Stimulated activated CD4-positive, alpha-beta T cell treated with anti-CD3 and anti-CD28 coated beads, Interleukin-2, amount 100 ng/mL, for 4 hours (primary cell): ENCODE data around the gene ANO9.

Source experiments
- DNase-seq: peaks from one replicate; pipeline ENCODE4 v3.0.0-alpha.2; 2020; ENCODE audit warnings: low read depth

The ANO9 gene

DNA sequence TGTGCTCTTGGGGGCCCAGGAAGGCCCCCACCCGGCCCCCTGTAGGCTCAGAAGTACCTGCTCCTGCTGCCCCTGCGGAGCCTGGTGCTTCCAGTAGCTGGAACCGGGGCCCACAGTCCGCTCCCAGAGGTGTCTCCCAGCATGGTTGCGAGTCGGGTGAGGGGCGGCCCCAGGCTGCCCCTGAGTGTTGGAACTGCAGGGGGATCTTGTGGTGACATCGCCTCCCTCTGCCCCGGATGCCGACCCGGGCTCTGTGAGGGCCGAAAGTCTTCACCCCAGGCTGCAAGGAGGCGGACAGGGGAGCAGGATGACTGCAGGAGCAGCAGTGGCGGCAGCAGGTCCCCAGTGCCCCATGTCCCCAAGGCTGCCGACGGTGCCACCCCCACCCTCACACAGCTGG, 57.3 kb downstream of the ANO9 start:
- DNase-seq = no peak

DNA sequence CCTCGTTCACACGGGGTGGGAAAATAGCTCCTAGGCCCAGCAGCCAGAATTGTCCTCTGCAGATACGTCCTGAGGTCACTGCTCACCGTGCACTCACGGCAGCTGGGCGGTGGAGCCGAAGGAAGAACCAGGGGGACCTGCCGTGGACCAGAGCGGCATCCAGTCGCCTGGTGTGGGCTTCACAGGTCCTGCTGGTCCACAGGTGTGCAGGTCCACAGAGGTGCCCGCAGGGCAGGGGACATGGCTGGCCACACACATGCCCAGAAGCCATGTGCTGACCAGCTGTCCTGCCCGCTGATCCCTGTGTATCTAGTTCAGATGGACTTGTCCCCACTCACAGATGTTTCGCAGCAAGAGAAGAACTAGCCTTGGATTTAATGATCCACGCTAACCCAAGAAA, 58.4 kb downstream of the ANO9 start:
- DNase-seq = no peak

DNA sequence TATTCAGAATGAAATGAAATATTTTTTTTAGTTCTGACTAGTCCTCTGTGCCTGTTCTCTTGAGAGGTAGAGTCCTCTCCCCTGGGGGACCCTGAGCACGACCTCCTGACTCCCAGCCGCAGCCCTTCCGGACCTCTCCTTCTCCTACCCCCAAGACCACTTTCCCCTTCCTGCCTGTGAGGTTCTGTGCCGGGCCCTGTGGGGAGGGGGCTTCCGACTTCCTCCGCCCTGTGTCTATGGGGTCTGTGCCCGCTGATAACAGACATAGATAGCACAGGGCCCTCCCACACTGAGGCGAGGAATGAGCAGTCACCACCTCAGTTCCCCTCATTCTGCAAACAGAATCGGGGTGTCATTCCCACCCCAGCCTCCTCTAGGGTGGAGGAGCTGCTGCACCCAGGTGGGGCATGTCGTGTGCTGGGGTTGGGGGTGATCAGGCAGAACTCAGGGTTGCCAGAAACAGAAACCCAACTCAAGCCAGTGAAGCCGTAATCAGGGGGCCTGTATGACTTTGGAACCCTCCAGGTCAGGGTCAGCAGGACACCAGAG, 59.7 kb downstream of the ANO9 start:
- no peak for DNase-seq

DNA sequence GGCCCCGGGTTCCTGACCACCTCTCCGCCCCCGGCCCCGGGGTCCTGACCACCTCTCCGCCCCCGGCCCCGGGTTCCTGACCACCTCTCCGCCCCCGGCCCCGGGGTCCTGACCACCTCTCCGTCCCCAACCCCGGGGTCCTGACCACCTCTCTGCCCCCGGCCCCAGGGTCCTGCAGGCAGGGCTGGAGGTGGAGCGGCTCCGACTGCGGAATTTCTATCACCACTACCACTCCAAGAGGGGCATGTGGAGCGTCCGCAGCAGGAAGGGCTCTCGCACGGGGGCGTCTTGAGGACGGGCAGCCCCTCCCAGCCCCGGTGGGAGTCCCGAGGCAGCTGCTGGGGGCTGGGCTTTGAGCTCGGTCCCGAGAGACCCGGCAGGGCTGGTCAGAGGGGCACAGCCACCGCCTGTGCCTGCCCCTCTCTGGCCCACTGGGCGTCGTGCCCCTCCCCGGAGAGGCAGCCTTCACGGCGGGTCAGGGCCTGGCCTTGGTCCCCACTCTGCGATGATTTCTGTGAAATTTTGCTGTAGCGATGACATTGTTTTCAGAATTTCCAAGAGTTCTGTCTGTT, 60.2 kb downstream of the ANO9 start:
- DNase-seq = no peak

DNA sequence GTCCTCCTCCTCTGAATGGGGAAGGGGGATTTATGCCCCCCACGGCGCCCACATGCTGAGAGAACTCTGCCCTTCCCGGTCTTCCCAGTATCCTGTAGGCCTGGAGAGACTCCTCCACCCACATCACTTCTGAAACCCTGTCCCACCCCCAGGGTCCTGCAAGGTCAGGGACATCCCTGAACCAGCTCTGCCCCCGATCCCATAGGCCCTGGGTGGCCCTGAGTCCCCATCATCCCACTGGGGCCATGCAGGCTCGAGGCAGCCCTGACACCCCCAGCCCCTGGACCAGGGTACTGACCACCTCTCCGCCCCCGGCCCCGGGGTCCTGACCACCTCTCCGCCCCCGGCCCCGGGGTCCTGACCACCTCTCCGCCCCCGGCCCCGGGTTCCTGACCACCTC, 60.8 kb downstream of the ANO9 start:
- DNase-seq = no peak

DNA sequence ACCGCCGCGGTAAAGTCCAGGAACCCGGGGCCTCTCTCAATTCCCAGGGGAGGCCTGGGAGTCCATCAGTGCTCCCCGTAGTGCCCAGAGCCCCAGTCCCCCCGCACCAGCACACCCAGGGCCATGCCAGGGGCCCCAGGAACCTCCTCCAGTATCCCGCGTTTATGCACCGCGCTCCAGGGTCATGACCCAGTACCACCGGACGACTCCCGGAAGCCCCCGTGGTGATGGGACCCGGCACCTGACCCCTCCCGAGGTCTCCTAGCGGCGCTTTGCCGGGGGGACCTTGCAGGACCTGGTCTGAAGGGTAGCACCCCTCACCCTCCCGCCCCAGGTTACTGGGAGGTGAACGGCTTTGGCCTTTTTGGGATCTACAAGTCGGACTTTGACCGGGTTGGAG, 61.3 kb downstream of the ANO9 start:
- DNase-seq = no peak

DNA sequence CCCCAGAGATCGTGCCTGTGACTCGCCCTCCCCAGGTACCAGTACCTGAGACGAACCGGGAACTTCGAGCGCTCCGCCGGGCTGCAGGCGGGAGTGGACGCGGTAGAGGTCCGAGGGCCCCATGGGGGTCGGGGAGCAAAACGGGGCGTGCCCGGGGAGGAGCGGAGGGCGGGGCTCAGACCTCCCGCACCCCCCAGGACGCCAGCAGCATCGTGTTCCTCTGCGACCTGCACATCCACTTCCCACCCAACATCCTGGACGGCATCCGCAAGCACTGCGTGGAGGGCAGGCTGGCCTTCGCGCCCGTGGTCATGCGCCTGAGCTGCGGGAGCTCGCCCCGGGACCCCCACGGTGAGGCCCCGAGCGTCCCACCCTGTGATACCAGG, 61.7 kb downstream of the ANO9 start:
- DNase-seq = no peak

DNA sequence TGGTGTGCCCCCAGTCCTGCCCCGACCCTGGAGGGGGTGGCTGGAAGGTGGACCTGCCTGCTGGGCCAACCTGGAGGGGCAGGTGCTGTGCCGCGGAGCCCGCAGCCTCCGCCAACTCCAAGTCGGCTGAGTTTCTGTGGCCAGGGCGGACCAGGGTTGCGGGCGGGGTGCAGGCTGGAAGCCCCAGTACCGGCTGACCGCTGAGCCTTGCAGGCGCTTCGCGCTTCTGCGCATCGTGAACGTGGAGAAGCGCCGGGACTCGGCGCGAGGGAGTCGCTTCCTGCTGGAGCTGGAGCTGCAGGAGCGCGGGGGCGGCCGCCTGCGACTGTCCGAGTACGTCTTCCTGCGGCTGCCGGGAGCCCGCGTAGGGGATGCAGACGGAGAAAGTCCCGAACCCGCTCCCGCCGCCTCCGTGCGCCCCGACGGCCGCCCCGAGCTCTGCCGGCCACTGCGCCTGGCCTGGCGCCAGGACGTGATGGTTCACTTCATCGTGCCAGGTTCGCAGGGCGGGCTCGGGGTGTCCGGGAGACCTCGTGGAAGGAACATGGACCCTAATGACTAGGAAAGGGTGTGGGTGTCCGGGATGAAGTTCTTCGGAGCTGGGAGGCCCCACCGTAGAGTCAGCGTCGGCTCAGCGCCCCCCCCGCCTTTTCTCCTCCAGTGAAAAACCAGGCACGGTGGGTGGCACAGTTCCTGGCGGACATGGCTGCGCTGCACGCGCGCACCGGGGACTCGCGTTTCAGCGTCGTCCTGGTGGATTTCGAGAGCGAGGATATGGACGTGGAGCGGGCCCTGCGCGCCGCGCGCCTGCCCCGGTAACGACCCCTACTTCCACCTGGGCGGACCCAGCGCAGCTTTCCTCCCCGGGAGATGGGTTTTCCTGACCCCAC, 62.4 kb downstream of the ANO9 start:
- DNase-seq = no peak

DNA sequence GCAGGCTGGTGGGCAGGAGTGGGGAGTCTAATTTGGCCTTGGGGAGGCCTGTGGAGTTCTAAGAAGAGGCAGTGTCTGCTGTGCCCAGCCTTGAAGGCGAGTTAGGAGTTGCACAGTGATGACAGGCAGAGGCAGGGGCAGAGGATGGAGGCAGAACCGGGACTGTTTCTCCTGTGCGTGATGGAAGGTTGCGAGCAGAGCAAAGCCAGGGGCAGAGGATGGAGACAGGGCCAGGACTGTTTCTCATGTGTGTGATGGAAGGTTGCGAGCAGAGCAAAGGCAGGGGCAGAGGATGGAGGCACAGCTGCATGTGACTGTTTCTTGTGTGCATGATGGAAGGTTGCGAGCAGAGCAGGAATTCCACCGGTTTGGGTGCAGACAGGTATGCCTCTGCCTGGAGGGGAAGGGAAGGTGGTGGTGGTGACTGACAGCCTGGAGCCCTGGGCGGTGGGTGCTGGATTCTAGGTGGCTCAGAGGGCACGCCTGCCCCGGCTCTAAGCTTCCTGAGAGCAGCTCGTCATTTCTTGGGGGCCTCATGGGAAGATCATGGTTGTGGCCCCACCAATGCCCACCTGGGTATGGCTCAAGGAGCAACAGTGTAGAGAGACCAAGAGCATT, 63.8 kb downstream of the ANO9 start:
- DNase-seq = no peak

DNA sequence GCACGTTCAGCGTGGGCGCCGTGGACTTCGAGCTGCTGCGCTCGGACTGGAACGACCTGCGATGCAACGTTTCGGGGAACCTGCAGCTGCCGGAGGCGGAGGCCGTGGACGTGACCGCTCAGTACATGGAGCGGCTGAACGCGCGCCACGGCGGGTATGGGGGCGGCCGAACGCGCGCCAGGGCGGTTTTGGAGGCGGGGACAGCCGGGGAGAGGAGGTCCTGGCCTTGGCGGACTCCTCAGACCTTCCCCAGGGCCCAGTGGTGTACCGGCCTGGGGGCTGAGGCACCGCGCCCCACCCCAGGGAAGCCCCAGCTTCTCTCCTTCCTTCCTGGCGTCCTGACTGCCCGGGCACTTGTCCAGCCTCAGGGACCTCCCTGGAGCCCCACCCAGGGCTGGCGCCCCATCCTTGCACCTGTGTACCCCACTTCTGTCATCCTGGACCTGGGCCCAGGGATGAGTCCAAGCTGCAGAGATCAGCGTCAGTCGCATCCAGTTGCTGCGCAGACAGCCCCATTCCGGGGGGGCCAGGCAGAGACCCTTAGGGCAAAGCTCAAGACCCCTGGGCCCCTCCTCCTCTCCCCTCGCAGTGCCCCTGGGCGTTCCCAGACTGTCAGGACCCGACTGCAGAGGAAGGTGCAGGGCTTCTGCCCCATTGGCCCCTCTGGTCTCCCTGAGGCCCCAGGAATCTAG, 64.5 kb downstream of the ANO9 start:
- DNase-seq = no peak

DNA sequence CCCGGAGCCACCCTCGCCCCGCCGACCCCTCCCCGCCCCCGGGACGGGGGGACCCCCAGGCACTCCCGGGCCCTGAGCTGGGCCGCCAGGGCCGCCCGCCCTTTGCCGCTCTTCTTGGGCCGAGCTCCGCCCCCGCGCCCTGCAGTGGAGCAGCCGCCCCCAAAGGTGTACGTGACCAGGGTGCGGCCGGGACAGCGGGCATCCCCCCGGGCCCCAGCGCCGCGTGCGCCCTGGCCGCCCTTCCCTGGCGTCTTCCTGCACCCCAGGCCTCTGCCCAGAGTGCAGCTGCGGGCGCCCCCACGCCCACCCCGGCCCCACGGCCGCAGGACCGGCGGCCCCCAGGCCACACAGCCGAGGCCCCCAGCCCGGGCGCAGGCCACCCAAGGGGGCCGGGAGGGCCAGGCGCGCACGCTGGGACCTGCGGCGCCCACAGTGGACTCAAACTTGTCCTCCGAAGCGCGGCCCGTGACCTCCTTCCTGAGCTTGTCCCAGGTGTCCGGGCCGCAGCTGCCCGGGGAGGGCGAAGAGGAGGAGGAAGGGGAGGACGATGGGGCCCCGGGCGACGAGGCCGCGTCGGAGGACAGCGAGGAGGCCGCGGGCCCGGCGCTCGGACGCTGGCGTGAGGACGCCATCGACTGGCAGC, 65.2 kb downstream of the ANO9 start:
- no peak for DNase-seq

DNA sequence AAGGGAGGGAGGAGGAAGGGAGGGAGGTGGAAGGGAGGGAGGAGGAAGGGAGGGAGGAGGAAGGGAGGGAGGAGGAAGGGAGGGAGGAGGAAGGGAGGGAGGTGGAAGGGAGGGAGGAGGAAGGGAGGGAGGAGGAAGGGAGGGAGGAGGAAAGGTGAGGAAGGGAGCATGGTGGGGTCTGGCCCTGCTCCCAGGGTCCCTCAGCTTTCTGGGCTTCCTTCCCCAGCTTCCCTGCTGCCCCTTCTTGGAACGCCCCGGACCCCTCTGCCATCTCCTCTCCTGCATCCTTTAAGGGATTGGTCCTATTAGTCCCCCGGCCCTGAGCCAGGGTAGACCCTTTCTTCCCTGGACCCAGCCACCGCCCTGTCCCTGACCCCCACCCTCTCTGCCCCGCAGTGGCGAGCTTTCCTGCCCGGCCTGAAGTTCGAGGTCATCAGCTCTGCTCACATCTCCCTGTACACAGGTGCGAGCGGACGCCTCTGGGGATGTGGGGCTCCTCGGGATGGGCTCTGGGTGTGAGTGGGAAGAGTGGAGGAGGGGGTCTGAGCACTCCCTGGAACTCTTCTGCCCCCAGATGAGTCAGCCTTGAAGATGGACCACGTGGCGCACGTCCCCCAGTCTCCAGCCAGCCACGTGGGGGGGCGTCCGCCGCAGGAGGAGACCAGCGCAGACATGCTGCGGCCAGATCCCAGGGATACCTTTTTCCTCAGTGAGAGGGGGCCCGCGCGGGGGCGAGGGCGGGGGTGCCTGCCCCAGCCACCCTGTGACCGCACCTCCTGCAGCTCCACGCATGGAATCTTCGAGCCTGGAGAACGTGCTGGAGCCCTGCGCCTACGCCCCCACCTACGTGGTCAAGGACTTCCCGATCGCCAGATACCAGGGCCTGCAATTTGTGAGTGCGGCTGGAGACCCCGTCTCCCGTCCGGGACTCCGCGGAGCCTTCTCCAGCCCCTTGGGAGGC, 66.5 kb downstream of the ANO9 start:
- no peak for DNase-seq

DNA sequence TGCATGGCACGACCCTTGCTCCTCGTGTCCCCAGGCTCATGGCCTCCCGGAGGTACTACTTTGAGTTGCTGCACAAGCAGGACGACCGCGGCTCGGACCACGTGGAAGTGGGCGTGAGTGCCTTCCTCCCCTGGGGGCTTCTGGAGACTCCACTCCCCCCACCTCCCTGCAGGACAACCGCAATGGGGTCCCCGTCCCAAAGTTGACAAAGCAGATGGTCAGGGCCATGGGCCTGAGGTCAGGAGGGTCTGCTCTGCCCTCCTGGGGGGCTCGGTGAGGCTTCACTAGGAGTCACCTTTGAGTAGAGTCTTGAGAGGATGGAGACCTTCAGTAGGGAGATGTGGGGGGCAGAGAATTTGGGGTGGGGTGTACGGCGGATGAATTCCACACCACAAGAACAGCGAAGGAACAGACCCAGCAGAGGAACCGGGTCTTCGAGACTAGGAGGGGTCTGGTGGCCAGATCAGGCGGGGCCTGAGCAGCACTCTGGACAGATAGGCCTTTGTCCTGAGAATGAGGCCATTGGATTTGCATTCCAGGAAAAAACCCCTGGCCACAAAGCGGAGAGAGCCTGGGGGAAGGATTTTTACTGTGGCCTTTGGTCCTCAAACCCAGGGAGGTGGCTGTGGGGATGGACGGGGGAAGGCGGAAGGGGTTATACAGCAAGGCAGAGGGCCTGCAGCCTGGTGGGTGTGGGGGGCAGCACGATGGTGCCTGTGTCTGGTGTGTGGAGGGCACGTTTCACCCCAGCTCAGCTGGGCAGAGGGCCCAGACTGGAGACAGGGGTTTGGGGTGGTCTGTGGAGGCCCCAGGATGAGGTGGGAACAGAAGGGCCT, 67.9 kb downstream of the ANO9 start:
- DNase-seq = no peak

DNA sequence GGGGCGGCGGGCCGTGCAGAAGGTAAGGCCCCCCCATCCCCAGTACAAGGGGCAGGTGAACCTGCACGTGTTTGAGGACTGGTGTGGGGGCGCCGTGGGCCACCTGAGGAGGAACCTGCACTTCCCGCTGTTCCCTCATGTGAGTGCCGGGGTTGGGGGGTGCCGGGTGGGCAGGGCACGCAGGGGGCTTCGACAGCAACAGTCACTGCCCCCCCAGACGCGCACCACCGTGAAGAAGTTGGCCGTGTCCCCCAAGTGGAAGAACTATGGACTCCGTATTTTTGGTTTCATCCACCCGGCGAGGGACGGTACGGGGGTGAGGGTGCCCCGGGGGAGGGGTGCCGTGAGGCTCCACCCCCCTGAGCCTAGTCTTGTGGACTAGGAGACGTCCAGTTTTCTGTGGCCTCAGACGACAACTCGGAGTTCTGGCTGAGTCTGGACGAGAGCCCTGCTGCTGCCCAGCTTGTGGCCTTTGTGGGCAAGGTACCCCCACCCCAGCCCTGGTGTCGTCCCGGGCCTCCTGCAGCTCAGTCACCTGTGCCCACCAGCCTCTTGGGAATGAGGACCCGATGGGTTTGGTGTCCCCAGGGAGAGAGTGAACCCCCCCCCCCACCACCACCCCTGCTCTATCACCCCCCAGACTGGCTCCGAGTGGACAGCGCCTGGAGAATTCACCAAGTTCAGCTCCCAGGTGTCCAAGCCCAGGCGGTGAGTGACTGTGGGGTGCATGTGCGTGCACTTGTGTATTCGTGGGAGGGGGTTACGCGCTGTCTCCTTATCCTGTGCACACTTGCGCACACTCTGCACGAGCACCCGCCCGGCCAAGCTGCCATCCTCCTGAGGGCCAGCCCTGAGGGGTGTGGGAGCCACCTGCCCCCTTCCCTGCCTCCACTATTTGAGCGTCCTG, 68.7 kb downstream of the ANO9 start:
- DNase-seq = no peak

DNA sequence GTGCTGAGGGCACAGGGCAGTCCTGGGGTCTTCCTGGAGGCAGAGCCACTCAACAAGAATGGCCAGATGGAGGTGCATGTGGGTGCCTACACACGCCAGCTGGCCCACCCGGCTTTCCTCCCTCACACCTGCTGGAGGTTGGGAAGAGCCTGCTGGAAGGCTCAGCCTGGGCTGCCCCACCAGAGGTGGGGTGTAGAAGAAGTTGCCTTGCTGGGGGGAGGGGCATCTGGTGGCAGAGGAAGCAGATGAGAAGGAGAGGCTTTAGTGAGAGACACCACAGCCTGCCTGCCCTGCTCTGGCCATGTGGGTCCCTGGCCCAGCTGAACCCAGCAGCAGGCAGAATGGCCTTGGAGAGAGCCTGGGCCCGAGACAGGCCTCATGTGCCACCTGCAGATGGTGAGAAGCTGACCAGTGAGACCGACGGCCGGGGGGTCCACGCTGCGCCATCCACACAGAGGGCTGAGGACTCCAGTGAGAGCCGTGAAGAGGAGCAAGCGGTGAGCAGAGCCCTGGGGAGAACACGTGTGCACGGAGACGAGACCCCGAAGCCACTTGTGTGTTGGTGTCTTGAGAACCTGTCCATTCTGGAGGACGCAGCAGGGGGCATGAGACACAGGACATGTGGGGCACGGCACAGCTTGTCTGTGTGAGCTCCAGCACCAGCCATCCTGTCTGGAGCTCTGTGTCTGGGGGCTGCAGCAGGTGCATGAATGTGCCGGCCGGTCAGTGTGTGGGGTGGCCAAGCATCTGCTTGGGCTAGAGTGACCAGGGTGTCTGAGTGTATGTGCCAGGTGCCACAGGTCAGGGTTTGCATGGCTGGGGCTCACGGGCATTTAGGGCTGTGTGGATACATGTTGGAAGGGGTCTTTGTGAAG, 69.9 kb downstream of the ANO9 start:
- DNase-seq = no peak

DNA sequence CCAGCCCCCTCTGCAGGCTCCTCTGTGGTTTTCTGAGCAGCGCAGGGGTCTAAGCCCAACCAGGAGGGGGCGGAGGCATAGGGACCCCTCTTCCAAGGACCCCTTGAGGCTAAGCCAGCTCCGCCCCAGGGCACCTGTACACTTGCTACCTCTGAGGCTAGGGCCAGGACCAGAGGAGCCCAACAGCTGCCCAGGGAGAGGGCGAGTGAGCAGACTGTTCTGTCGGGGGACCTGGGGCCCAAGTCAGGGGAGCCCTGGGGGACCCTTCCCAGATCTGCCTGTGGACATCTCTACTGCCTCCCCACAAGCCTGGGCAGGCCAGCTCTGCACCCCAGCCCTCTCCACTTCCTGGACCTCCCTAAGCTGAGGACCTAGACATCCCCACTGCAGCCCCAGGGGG, 70.8 kb downstream of the ANO9 start:
- DNase-seq = no peak

DNA sequence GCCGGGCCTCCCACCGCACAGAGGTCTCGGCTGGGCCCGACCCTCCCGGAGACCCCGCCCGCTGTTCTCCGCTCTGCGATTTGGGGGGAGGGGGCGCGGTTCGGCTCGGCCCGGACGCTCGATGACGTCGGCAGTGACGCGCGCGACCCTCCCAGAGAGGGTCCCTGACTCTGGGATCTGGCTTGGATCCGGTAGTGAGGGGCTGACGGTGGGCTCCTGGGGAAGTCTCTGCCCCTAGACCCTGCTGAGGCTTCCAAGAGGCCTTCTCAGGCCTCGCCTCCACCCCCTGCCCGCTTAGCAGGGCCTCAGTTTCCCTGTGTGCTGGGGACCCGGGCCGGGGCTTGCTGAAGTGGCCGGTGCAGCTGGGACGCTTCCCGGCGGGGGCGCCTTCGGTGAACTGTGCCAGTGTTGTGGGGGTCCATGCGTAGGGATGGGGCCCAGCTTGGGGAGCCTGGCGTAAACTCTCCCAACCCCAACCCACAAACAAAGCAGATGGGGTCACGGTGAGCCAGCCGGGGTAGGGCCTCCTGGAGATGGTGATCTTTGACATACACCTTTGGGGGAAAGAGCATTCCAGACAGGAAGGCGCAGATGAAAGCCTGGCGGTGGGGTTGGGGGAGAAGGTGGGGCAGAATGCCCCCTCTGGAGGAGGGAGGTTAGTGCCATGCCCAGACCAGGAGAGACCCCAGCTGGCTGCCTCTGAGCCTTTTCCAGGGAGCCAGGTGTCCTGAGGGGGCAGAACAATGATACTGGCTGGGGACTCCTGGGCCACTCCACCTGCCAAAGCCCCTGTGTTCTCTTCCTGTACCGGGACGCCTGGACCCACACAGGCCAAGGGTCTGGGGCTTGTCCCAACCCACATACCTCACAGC, 71.5 kb downstream of the ANO9 start:
- DNase-seq = no peak
